ENCODE data around the gene BPGM.

Gene BPGM

DNA sequence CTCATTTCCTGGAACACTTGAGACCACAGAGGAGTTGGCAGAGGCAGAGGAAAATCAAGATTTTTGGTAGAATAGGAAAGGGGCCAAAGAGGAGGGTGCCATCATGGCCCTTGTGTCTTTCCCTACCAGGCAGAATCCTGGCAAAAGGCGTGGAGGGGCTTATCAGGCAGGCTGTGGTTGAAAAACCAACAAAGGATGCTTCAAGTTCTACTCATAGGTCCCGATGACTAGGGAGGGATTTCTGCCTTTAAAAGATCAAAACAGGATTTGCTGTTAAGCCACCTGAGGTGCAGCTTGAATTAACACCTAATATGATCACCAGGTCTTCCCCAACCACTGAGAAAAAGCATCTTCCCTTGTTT is 45.7 kb downstream of the BPGM start:
- Histone ChIP-seq H3K9me3 (replicated peaks in 1 of 2; ENCODE audit: control insufficient read depth in 2 of 2, insufficient read depth in 1 of 2, low read depth in 1 of 2, low read length in 2 of 2) (no peaks in the 10 kb centered on the region), H4K91ac (ENCODE audit: low read depth, low read length, poor library complexity) (no peak overlapping the region), H2BK15ac (ENCODE audit: low read length) (no peak overlapping the region), H2BK5ac (ENCODE audit: low read length) (no peak overlapping the region), H3K36me3 (replicated peaks in 1 of 2; ENCODE audit: control insufficient read depth in 2 of 2, insufficient read depth in 2 of 2, low read length in 2 of 2) (no peaks in the 10 kb centered on the region), H3K4me3 (ENCODE audit: low read length in 2 of 2) (no peak overlapping the region), H2BK12ac (ENCODE audit: low read length) (no peak overlapping the region), H3K23ac (ENCODE audit: low read depth, low read length, poor library complexity) (no peak overlapping the region), H4K8ac (ENCODE audit: low read depth, low read length) (no peak overlapping the region), H3K18ac (ENCODE audit: low read length) (no peak overlapping the region), H3K4ac (ENCODE audit: low read length) (no peak overlapping the region), H3K4me2 (ENCODE audit: insufficient read depth, low read length, poor library complexity, severe bottlenecking) (no peak overlapping the region), H2AFZ (ENCODE audit: low read length) (no peak overlapping the region), H3K4me1 (ENCODE audit: control insufficient read depth in 2 of 2, insufficient read depth in 1 of 2, low read depth in 1 of 2, low read length in 2 of 2) (peaks cover 6 to 9% of the 10 kb centered on the region in 2 donors), H2BK120ac (ENCODE audit: low read depth, low read length) (no peak overlapping the region), H3K27ac (replicated peaks; ENCODE audit: low read length) (no peak overlapping the region), H2AK5ac (ENCODE audit: low read depth, low read length) (no peak overlapping the region), H3K27me3 (ENCODE audit: control insufficient read depth in 3 of 3, insufficient read depth in 3 of 3, low read depth in 1 of 3, low read length in 3 of 3) (peaks cover 0 to under 1% (median 0%) of the 10 kb centered on the region in 3 experiments), H3K79me1 (ENCODE audit: low read depth, low read length) (no peaks in the 10 kb centered on the region), H3K14ac (ENCODE audit: low read length) (no peak overlapping the region), H3K9ac (ENCODE audit: low read depth, low read length, poor library complexity) (no peak overlapping the region)
- no peak for DNase-seq (ENCODE audit: low spot score)
- WGBS, 2 donors (ENCODE audit: extremely low coverage in 2 of 2, insufficient read length in 2 of 2, insufficient replicate concordance in 1 of 2) = no CpG with 5 or more reads among the region's 2 CpGs

- Histone ChIP-seq H2AFZ (ENCODE audit: low read length) (no peak overlapping the region), H3K9me3 (replicated peaks in 1 of 2; ENCODE audit: control insufficient read depth in 2 of 2, insufficient read depth in 1 of 2, low read depth in 1 of 2, low read length in 2 of 2) (no peaks in the 10 kb centered on the region), H3K4me3 (ENCODE audit: low read length in 2 of 2) (no peak overlapping the region), H2BK15ac (ENCODE audit: low read length) (no peak overlapping the region), H2BK120ac (ENCODE audit: low read depth, low read length) (no peak overlapping the region), H4K8ac (ENCODE audit: low read depth, low read length) (no peak overlapping the region), H3K27me3 (ENCODE audit: control insufficient read depth in 3 of 3, insufficient read depth in 3 of 3, low read depth in 1 of 3, low read length in 3 of 3) (peaks cover 0 to 7% (median 0%) of the 10 kb centered on the region in 3 experiments), H3K36me3 (replicated peaks in 1 of 2; ENCODE audit: control insufficient read depth in 2 of 2, insufficient read depth in 2 of 2, low read length in 2 of 2) (no peaks in the 10 kb centered on the region), H2BK12ac (ENCODE audit: low read length) (no peak overlapping the region), H3K18ac (ENCODE audit: low read length) (no peak overlapping the region), H3K23ac (ENCODE audit: low read depth, low read length, poor library complexity) (no peak overlapping the region), H2BK5ac (ENCODE audit: low read length) (no peak overlapping the region), H2AK5ac (ENCODE audit: low read depth, low read length) (no peak overlapping the region), H3K14ac (ENCODE audit: low read length) (no peak overlapping the region), H3K4me1 (ENCODE audit: control insufficient read depth in 2 of 2, insufficient read depth in 1 of 2, low read depth in 1 of 2, low read length in 2 of 2) (peaks cover 9% of the 10 kb centered on the region in 2 donors), H3K4ac (ENCODE audit: low read length) (no peak overlapping the region), H3K4me2 (ENCODE audit: insufficient read depth, low read length, poor library complexity, severe bottlenecking) (no peak overlapping the region), H3K9ac (ENCODE audit: low read depth, low read length, poor library complexity) (no peak overlapping the region), H3K79me1 (ENCODE audit: low read depth, low read length) (no peaks in the 10 kb centered on the region), H4K91ac (ENCODE audit: low read depth, low read length, poor library complexity) (no peak overlapping the region), H3K27ac (replicated peaks; ENCODE audit: low read length) (no peak overlapping the region)
- DNase-seq (ENCODE audit: low spot score) = no peak
- WGBS, 2 donors (ENCODE audit: extremely low coverage in 2 of 2, insufficient read length in 2 of 2, insufficient replicate concordance in 1 of 2) = no CpG with 5 or more reads among the region's 4 CpGs
These were observed 46.6 kb downstream of the BPGM start for GRCh38 chr7:134693256-134693655.

DNA sequence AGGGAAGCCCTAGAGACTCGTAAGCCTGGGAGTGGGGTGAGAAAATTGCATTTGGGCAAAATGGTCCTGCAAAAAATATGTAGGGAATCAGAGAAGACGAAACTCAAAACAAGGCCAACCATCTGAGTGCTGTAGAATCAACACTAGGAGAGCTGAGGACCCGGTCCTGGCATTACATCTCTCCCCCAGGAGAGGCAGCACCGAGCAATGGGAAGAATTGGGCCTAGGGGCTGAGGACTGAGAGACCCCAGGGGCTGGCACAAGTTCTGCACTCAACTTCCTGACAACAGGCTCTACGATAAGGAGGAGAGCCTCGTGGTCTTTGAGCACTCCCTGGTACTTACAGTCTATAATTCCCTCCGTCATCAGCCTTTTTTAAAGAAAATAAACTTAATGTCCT is 47.6 kb downstream of the BPGM start:
- H3K14ac ChIP-seq (ENCODE audit: low read length) = no peak overlapping the region
- no peak overlapping the region for H4K8ac ChIP-seq (ENCODE audit: low read depth, low read length)
- no peak overlapping the region for H2AFZ ChIP-seq (ENCODE audit: low read length)
- no CpG with 5 or more reads among the region's 7 CpGs for WGBS, 2 donors (ENCODE audit: extremely low coverage in 2 of 2, insufficient read length in 2 of 2, insufficient replicate concordance in 1 of 2)
- H2BK15ac ChIP-seq (ENCODE audit: low read length) = no peak overlapping the region
- no peak overlapping the region for H3K18ac ChIP-seq (ENCODE audit: low read length)
- no peak for DNase-seq (ENCODE audit: low spot score)
- peaks cover 0 to 9% (median 0%) of the 10 kb centered on the region in 3 experiments for H3K27me3 ChIP-seq (ENCODE audit: control insufficient read depth in 3 of 3, insufficient read depth in 3 of 3, low read depth in 1 of 3, low read length in 3 of 3)
- no peak overlapping the region for H2BK5ac ChIP-seq (ENCODE audit: low read length)
- peaks cover 9% of the 10 kb centered on the region in 2 donors for H3K4me1 ChIP-seq (ENCODE audit: control insufficient read depth in 2 of 2, insufficient read depth in 1 of 2, low read depth in 1 of 2, low read length in 2 of 2)
- H3K23ac ChIP-seq (ENCODE audit: low read depth, low read length, poor library complexity) = no peak overlapping the region
- H3K79me1 ChIP-seq (ENCODE audit: low read depth, low read length) = no peaks in the 10 kb centered on the region
- no peaks in the 10 kb centered on the region for H3K9me3 ChIP-seq (replicated peaks in 1 of 2; ENCODE audit: control insufficient read depth in 2 of 2, insufficient read depth in 1 of 2, low read depth in 1 of 2, low read length in 2 of 2)
- no peak overlapping the region for H2AK5ac ChIP-seq (ENCODE audit: low read depth, low read length)
- H3K36me3 ChIP-seq (replicated peaks in 1 of 2; ENCODE audit: control insufficient read depth in 2 of 2, insufficient read depth in 2 of 2, low read length in 2 of 2) = no peaks in the 10 kb centered on the region
- H3K4me2 ChIP-seq (ENCODE audit: insufficient read depth, low read length, poor library complexity, severe bottlenecking) = no peak overlapping the region
- H3K9ac ChIP-seq (ENCODE audit: low read depth, low read length, poor library complexity) = no peak overlapping the region
- no peak overlapping the region for H2BK120ac ChIP-seq (ENCODE audit: low read depth, low read length)
- no peak overlapping the region for H2BK12ac ChIP-seq (ENCODE audit: low read length)
- no peak overlapping the region for H3K27ac ChIP-seq (replicated peaks; ENCODE audit: low read length)
- H3K4ac ChIP-seq (ENCODE audit: low read length) = no peak overlapping the region
- H3K4me3 ChIP-seq (ENCODE audit: low read length in 2 of 2) = no peak overlapping the region
- no peak overlapping the region for H4K91ac ChIP-seq (ENCODE audit: low read depth, low read length, poor library complexity)

GRCh38 chr7:134694767-134695166 is 48.1 kb downstream of the BPGM start:
- no peak overlapping the region for H2AFZ ChIP-seq (ENCODE audit: low read length)
- no peaks in the 10 kb centered on the region for H3K36me3 ChIP-seq (replicated peaks in 1 of 2; ENCODE audit: control insufficient read depth in 2 of 2, insufficient read depth in 2 of 2, low read length in 2 of 2)
- no peak overlapping the region for H2AK5ac ChIP-seq (ENCODE audit: low read depth, low read length)
- H3K18ac ChIP-seq (ENCODE audit: low read length) = no peak overlapping the region
- no peak overlapping the region for H3K4me2 ChIP-seq (ENCODE audit: insufficient read depth, low read length, poor library complexity, severe bottlenecking)
- H3K9ac ChIP-seq (ENCODE audit: low read depth, low read length, poor library complexity) = no peak overlapping the region
- peaks cover 9% of the 10 kb centered on the region in 2 donors for H3K4me1 ChIP-seq (ENCODE audit: control insufficient read depth in 2 of 2, insufficient read depth in 1 of 2, low read depth in 1 of 2, low read length in 2 of 2)
- peaks cover 0 to 14% (median 0%) of the 10 kb centered on the region in 3 experiments for H3K27me3 ChIP-seq (ENCODE audit: control insufficient read depth in 3 of 3, insufficient read depth in 3 of 3, low read depth in 1 of 3, low read length in 3 of 3)
- H2BK12ac ChIP-seq (ENCODE audit: low read length) = no peak overlapping the region
- no peaks in the 10 kb centered on the region for H3K9me3 ChIP-seq (replicated peaks in 1 of 2; ENCODE audit: control insufficient read depth in 2 of 2, insufficient read depth in 1 of 2, low read depth in 1 of 2, low read length in 2 of 2)
- no peak overlapping the region for H4K8ac ChIP-seq (ENCODE audit: low read depth, low read length)
- no peak overlapping the region for H3K27ac ChIP-seq (replicated peaks; ENCODE audit: low read length)
- no peak overlapping the region for H3K23ac ChIP-seq (ENCODE audit: low read depth, low read length, poor library complexity)
- no peak for DNase-seq (ENCODE audit: low spot score)
- no peak overlapping the region for H2BK15ac ChIP-seq (ENCODE audit: low read length)
- no peak overlapping the region for H3K14ac ChIP-seq (ENCODE audit: low read length)
- no peak overlapping the region for H4K91ac ChIP-seq (ENCODE audit: low read depth, low read length, poor library complexity)
- H2BK120ac ChIP-seq (ENCODE audit: low read depth, low read length) = no peak overlapping the region
- H3K79me1 ChIP-seq (ENCODE audit: low read depth, low read length) = no peaks in the 10 kb centered on the region
- WGBS, 2 donors (ENCODE audit: extremely low coverage in 2 of 2, insufficient read length in 2 of 2, insufficient replicate concordance in 1 of 2) = no CpG with 5 or more reads among the region's 2 CpGs
- no peak overlapping the region for H3K4me3 ChIP-seq (ENCODE audit: low read length in 2 of 2)
- H2BK5ac ChIP-seq (ENCODE audit: low read length) = no peak overlapping the region
- no peak overlapping the region for H3K4ac ChIP-seq (ENCODE audit: low read length)

All from neuronal stem cell (in vitro differentiated cells).